HG02763 (cell line): ENCODE results near the gene HSF4.
"Not testable (repeated sequence)": the region's sequence is repeated elsewhere in the genome, so short reads cannot be mapped to it uniquely, and the experiment has no call there.

Source experiments
- ATAC-seq: cut with Tn5 transposase; IDR thresholded peaks from one replicate; pipeline ENCODE4 v1.9.1; 2021; ENCODE audit warnings: mild to moderate bottlenecking, moderate library complexity; ENCODE audit not compliant: unreplicated experiment

The HSF4 gene, protein sequence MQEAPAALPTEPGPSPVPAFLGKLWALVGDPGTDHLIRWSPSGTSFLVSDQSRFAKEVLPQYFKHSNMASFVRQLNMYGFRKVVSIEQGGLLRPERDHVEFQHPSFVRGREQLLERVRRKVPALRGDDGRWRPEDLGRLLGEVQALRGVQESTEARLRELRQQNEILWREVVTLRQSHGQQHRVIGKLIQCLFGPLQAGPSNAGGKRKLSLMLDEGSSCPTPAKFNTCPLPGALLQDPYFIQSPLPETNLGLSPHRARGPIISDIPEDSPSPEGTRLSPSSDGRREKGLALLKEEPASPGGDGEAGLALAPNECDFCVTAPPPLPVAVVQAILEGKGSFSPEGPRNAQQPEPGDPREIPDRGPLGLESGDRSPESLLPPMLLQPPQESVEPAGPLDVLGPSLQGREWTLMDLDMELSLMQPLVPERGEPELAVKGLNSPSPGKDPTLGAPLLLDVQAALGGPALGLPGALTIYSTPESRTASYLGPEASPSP

DNA sequence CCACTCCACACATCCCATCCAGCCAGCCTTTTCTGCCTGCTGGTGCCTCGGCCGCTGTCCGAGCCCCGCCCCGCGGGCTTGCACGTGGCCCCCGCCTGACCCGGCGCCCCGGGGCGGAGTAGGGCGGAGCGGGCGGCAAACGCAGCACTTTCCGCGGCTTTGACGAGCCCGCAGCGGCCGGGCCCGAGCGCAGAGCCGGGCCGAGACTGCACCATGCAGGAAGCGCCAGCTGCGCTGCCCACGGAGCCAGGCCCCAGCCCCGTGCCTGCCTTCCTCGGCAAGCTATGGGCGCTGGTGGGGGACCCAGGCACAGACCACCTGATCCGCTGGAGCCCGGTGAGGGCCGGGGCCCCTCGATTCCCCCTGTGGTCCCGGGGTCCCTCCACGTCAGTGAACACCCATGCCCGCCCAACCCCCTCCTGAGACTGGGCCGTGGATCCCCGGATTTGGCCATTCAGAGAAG, at the start of gene HSF4:
HSF4 (plus strand) TSS at position 147 of the 463 bp plus-strand sequence; CDS start at position 214, 67 bp downstream.
- no peak for ATAC-seq

DNA sequence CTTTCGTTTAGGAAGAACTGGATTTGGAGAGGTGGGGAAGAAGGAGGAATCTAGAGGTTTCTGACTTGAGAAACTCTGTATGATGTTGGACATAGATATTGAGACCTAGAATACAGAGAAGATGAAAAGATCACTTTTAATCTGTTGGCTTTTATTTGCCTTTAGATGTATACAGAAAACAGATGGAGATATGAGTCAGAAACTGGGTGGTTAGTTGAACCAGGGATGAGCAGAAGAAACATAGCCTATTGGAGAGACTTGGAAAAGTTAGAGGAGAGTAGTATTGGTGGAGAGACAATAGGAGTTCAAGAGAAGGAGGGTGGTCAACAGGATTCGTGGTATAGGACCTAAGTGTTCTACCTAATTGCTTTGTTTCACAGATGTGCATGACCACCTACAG, 49.8 kb upstream of the HSF4 start:
- ATAC-seq, result no peak

DNA sequence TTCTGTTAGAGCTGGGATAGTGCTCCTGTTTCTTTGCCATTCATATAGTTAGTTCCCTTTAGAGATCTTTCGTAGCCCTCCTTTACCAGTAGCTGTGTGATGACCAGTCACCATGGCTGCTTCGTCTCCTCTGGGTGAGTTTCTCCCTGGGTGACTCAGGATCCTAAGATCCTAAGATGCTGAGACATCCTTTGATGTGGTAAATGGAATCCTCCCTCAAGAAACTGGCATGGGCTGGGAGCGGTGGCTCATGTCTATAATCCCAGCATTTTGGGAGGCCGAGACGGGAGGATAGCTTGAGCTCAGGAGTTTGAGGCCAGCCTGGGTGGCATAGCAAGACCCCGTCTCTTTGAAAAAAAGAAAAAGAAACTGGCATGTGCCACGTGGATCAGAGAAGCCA, 48.9 kb upstream of the HSF4 start:
- no peak for ATAC-seq

DNA sequence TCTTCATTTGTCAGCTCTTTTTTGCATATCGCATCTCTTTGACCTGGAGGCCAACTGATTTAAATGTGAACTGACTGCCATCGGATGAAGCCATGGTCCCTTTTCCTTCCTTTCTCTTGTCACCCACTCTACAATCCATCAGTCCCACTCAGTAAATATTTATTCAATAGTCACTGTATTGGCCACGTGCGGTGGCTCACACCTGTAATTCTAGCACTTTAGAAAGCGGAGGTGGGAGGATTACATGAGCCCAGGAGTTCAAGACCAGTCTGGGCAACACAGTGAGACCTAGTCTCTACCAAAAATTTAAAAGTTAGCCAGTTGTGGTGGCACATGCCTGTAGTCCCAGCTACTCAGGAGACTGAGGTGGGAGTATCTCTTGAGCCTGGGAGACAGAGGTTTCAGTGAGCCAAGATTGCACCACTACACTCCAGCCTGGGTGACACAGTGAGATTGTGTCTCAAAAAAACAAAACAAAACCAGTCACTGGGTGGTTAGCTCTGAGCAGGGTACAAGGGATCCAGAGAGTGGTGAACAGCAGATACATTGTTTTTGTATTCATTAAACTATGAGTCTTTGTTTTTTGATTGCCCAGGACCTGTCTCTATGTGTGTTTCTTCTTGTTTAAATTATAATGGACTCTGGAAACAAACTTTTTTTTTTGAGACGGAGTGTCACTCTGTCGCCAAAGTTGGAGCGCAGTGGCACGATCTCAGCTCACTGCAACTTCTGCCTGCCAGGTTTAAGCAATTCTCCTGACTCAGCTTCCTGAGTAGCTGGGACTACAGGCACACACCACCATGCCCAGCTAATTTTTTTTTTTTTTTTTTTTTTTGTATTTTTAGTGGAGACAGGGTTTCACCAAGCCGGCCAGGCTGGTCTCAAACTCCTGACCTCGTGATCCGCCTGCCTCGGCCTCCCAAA, 47.9 kb upstream of the HSF4 start:
- ATAC-seq, result no peak

DNA sequence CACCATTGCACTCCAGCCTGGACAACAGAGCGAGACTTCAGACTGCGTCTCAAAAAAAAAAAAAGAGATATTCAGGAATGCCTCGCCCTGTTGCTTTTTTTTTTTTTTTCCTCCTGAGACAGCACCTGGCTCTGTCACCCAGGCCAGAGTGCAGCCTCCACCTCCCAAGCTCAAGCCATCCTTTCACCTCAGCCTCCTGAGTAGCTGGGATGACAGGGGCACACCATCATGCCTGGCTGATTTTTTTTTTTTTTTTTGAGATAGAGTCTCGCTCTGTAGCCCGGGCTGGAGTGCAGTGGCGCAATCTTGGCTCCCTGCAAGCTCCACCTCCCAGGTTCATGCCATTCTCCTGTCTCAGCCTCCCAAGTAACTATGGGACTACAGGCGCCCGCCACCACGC, 46.8 kb upstream of the HSF4 start:
- no peak for ATAC-seq

DNA sequence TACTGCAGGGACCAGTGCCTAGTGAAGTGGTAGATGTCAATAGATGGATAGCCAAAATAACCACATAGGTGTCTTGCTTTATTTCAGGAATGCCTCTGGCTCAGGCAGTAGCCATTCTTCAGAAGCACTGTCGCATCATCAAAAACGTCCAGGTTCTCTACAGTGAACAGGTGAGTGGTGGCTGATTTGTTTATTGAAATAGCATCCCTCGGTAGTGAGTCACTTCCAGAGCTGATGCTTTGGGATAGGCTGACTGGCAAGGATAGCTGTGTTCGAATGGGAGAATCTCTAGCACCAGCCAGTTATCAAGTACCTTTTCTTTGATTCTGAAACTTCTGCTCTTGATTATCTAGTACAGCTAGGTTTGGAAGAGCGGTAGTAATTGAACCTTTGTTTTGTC, 44.5 kb upstream of the HSF4 start:
- ATAC-seq, result no peak

DNA sequence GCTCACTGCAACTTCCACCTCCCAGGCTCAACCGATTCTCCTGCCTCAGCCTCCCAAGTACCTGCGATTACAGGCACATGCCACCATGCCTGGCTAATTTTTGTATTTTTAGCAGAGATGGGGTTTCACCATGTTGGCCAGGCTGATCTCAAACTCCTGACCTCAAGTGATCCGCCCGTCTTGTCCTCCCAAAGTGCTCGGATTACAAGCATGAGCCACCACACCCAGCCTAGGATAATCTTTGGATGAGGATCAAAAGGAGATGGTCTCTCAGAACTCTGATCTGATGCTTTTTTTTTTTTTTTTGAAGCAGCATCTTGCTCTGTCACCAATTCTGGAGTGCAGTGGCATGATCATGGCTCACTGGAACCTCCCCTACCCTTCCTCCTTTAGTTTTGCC, 41.7 kb upstream of the HSF4 start:
- not testable (repeated sequence) for ATAC-seq

DNA sequence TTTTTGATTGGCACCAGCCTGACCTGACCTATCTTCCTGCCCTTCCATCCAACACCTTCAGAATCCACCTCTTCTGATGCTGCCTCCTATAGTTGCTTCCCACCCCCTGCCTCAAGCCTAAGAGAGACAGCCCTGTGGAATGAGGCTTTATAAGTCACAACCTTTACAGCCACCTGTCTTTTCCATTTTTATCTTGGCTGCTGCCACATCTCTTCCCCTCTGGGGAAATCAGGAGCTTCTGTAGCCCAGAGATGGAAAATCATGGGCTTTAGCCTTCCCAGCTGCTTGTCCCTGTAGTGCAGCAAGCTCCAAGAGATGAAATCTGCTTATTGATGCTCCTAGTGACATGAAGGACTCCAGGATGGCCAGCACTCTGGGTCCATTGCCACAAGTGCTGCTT, 36.1 kb upstream of the HSF4 start:
- no peak for ATAC-seq

DNA sequence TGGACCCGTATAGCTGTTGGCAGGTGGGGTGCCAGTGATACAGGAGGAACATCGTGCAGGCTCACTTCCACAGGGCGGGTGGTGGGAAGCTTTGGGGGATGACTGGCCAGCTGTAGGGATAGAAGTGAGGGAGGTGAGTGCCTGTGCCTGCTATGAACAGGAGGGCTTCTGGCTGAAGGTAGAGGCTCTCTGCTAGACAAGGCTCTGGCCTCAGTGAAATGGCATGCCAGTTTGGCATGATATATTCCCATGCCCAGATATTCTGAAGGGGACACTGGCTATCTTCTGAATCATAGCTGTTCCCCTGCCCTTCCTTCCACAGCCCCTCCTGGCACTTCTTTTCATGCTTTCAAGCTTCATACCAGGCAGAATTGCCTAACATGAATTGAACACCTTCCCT, 35.7 kb upstream of the HSF4 start:
- ATAC-seq, result no peak

DNA sequence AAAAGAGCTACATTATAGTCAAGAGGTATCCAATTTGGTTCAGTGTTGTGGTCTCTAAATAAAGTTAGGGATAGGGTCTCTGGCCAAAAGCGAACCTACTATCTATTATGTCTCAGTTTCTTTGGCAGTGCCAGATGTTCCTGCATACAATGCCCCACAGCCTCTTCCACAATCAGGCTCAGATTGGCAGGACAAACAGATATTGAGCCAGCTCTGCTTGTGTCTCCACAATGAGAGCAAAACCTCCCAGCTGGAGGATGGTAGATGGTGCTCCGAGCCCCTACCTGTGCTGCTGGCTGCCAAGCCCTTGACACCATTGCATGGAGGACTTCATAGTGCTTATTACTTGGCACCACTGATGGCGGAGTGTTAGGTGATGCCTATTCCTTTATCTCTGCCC, 35.1 kb upstream of the HSF4 start:
- ATAC-seq, result no peak

DNA sequence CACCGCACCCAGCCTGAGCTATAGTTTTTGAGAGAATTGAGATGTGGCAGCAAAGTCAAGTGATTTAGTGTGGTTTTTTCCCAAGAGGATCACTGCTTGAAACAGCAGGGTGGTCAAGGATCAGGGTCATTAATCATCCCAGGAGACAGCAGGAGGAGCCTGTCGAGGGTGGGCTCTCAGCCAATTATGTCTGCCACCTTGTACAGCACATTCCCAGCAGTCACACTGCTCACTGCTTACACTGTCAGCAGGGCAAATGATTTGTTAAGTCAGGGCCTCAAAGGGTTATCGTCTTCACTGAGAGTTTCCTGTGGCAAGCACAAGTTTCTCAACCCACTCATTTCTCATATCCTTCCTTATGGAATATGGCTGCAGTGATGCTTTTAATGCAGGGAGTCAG, 26.9 kb upstream of the HSF4 start:
- ATAC-seq, result no peak

DNA sequence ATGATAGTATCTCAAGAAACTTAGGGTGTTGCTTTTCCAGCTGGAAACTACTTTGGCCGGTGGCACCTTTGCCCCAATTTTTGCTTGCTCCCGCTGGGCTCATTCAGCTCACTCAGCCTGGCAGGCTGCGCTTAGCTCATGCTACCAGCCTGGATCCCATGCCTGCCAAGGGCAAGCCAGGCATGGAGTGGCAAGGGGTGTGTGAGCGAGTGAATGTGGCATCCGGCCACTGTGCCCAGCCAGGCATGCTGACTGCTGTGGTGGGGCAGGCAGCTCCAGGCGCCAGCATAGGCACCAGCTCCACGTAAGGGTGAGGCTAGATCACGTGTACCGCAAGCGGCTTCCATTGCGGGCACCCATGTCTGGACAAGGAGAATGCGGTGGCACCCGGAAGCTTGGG, 23.2 kb upstream of the HSF4 start:
- no peak for ATAC-seq

DNA sequence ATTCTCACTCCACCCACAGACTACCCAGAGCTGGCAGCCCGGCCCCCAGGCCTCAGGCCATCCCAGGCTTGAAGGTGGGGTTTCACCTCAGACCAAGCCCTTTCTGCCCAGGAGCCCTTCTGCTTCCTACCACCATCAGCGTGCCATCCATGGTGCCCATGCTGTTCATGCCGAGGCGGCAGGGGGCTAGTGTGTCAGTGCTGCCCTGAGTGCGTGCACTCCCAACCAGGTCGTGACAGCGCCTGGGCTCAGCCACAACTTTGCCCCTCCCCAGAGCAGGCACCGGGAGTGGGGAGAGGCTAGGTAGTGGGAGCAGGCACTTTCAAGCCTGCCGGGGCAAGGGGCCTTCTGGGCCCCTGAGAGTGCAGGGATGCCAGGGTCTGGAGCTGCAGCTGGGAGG, 22.2 kb upstream of the HSF4 start:
- no peak for ATAC-seq

DNA sequence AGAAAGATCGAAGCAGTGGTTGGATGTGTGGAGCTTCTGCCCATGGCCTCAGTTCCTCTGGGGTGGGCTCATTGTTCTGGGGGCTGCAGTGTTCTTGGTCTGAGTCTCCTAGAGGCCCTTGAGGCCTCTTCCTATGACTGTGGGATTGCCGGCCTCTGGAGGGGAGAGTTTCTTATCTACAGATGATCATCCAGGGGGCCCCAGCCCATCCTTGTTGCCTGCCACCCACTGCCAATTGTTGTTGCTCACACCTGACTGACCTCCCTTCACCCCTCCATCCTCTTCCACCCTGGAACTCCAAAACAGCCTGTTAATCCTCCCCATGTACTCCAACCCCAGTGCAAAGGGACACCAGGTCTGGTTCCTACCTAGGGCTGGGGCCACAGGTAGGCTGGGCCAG, 19.6 kb upstream of the HSF4 start:
- ATAC-seq, result no peak

DNA sequence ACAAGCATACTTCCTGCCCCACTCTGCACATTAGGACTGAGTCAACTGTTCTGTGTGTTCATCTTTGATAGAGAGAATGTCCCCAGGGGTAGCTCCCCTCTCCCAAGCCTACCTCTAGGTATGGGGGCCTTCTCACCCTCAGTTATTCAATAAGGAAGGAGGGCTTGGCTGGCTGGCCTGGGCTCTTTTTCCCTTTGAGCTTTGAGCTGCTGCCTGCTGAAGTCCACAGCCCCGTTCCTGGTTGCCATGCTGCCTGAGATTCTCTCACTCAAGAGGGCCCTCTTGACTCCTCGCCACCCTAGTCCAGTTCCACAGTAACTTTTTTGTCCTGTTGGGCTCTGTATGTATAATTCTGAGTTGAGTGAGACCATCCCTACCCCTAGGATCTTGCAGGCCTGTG, 18.8 kb upstream of the HSF4 start:
- no peak for ATAC-seq

DNA sequence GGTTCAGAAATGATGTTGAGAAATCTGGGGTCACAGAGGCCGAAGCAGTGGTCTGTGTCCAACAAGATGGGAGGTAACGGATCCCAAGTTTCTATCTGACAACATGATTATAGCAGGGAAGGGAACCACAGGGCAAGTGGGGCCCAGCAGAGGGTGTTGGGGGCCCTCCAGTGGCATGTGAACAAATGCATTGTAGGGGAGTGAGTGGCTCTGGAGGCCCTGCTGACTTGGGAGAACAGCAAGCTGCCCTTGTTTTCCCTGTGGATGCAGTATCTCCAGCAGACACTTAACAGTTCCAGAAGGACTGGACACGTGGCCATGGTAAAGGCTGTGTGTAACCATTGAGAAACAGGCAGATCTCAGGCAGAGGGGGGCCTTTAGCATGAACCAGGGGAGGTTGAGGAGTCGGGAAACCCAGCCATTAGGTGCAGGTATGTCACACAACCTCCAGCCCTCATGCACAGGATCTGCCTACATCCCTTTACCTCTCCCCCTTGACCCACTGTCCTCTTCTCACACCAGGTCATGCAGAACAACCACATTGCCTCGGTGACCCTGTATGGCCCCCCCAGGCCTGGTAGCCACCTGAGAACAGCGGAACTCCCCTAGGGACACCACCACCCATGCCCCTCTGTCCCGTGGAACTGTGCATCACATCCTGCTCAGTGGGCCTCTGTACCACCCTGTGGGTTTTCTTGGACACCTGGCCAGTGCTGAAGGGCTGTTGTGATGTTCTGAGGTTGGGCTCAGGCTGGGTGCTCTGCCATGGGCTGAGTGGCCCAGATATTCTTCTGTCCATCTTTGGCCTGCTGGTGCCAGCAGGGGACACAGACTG, 17.8 kb upstream of the HSF4 start:
- no peak for ATAC-seq

DNA sequence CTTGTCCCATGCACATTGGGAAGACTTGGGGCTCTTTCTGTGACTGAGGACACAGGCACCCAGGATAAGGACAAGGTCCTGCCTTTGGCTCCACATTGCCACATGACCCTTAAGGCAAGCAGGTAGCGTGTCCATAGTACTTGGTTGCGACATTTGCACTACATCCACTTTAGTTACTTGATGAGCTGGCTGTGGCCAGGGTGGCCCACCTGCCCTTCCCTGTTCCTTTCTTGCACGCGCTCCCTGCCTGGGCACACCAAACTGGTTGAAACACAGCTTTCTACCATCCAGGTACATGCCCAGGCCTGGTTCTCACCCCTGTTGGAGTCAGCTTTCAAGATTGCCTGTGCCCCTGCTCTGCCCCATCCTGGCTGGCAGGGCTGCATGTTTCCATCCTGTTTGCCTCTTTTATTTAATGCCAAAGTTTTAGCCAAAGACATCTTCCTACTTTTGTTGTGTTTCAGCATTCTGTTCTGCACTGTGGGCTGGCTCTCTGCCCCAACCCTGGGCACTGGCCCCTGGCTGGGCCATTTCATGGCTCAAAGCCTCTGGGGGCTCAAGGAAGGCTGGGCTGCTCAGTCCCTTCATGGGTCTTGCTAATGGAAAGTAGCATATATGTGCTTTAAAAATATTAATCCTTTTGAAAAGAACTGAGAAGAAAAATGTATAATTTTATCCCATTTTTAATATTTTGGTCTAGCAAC, 17.0 kb upstream of the HSF4 start:
- no peak for ATAC-seq

DNA sequence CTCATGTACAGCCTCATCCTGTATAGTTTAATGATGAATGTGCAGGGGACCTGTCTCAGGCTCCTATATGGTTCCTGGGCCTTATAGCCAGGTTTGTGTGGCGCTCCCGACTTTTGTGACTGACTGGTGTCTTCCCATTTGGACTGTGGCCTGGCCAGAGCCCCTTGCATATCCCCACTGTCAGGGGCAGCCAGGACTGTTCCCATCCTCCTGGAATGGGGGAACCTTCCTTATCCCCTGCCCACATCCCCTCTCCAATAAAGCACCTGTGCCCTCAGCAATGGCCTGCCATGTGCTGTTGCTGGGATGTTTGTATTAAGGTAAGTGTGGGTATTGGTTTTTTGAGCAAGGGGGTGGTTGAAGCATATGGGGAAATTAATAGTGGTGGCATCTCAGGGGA, 16.3 kb upstream of the HSF4 start:
- no peak for ATAC-seq

DNA sequence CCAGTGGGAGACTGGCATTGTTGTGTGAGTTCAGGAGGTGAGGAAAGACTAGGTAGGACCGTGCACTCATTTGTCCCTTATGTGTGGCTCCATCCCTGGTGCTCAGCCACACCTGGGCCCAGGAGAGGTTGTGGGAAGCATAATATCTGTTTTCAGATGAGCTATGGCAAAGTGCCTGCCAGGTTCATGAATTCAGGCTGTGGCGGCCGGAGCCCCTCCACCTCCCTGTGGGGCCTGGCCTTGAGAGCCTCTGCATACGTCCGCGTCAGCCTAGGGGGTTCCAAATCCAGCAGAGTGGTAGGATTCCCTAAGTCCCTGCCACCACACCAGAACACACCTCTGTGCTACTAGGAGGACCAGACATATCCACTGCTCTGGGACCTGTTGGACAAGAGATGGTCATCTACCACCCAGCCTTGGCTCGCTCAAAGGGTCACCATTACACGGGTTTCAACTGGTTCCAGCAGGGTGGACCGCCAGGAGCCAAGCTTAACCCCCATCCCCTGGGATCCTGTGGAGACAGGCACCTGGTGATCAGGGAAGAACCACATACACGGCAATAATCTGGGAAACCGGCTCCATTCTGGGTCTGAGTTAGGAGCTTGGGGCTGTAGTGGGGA, 15.8 kb upstream of the HSF4 start:
- ATAC-seq, result no peak
